ENCODE results near the gene HDLBP.

Gene HDLBP

GRCh38 chr2:241273210-241274020 is 42.1 kb downstream of the HDLBP start:
- no peak for DNase-seq

DNA sequence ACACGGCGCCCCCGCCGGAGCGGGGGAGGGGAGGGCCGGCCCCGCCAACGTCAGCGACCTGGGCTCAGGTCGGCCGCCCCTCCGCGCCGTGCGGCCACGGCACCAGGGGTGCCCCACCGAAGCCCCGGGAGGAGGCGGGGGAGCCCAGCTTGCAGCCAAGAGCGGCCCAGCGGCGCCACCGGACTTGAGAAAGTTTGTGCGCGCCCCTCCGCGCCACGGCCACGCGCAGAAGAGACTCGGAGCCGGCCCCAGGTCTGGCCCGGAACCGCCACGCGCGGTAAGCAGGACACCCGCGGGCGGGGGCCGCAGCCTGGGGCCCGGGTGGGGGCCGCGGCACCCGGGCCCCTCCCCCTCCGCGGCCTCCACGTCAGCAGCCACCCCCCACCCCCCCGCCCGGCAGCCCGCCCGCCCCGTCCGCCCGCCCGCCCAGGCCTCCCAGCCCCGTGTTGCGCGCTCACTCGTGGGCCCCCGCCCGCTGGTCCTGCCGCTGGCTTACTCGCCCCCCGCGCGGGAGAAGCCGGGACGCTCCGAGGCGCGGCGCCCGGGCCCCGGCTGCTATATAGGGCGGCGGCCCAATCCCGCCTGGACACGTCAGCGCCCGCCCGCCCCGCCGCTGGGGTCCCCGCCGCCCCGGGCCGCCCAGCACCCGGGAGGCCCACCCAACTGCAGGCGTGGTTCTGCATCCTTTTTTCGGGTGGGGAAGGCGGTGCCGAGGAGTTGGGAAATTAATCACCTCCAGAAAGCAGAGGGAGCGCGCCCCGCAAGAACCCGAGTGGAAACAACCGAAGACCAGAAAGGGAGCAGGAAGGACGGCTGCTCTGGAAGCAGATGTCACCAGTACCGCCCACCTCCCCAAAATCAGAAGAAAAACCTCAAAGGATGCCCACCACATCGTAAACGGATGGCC is 42.9 kb downstream of the HDLBP start:
- peak; percentile 43 for DNase-seq

GRCh38 chr2:241271706-241272302 is 43.7 kb downstream of the HDLBP start:
- no peak for DNase-seq

- DNase-seq: no peak
These were observed 44.9 kb downstream of the HDLBP start for GRCh38 chr2:241270531-241270930.

GRCh38 chr2:241269707-241270520 is 45.6 kb downstream of the HDLBP start:
- DNase-seq: no peak

- DNase-seq: no peak
These were observed 46.6 kb downstream of the HDLBP start for GRCh38 chr2:241268716-241269445.

DNA sequence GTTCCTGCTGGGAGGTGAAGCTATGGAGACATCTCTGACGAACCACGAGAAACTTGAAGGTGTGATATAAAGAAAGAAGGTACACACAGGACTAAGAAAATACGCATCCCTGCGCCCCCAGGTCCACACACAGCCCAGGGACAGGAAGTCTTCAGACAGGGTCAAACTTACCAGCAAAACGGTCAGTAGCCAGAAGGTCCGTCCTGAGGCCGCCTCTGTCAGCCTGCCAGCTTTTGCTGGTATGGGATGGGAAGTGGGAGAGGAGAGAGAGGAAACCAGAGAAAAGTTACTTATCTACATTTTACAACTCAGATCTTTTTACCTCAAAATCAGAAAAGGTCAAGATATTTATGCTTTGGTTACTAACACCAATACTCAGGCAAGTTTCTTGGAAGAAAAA is 47.2 kb downstream of the HDLBP start:
- no peak for DNase-seq

DNA sequence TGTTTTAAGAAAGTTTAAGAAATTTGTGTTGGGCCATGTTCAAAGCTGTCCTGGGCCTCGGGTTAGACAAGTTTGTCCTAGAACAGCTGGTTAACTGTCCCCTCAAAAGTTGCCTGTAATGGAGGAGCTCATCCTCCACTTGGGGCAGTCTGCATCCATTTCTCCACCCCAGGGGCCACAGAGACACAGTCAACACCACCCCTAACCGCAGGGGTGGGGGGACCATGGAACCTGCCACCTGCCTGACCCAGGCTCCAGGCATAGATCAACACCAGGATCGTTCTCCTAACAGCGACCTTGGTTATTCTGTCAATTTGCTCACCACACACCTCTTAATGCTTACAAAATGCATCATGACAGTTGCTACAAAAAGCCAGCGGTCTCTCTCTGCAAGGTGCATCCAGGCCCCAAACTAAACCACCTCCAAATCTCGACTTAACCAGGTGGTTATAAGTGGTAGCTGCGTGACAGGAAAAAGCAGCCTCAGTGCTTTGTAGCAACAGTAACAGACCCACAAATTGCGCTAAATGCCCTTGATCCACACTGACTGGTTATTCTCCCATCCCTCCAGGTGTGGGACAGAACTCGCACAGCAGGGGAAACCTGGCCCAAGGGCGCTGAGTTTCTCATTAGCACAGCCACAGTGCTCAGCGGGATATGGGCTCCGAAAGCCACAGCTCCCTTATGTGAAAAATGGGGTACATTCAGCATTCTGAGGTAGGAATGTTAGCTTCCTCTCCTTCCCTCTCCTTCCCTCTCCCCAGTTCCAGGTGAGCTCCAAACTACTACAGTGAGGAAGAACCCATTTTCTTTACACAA is 48.0 kb downstream of the HDLBP start:
- no peak for DNase-seq

DNA sequence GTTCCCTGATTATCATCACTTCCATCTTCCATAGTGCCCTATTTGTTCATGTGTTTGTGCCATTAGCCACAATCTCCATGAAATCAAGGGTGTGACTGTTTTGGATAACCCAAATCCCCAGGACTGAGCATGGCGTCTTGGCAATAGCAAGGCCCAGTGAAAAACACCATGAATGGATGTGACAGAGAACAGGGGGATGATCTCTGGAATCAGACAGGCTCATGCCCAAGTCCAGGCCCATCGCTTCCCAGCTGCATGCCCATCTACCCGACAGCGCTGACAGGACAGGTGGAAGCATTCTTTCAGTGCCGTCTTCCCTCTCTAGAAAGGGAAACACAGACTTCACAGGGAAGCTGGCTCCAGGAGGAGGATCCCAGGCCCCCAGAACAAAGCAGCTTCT is 50.0 kb downstream of the HDLBP start:
- DNase-seq: no peak

GRCh38 chr2:241263061-241263460 is 52.4 kb downstream of the HDLBP start:
- no peak for DNase-seq

GRCh38 chr2:241261628-241262027 is 53.8 kb downstream of the HDLBP start:
- no peak for DNase-seq

DNA sequence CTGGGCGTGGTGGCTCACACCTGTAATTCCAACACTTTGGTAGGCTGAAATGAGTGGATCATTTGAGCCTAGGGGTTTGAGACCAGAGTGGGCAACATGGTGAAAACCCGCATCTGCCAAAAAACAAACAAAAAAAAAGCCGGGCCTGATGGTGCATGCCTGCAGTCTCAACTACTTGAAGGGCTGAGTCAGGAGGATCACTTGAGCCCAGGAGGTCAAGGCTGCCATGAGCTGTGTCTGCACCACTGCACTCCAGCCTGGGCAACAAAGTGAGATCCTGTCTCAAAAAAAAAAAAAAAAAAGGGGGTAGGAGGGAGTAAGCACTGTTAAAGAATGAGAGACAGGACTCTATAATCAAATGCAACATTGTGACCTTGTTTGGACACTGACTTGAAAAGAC is 54.6 kb downstream of the HDLBP start:
- no peak for DNase-seq

DNA sequence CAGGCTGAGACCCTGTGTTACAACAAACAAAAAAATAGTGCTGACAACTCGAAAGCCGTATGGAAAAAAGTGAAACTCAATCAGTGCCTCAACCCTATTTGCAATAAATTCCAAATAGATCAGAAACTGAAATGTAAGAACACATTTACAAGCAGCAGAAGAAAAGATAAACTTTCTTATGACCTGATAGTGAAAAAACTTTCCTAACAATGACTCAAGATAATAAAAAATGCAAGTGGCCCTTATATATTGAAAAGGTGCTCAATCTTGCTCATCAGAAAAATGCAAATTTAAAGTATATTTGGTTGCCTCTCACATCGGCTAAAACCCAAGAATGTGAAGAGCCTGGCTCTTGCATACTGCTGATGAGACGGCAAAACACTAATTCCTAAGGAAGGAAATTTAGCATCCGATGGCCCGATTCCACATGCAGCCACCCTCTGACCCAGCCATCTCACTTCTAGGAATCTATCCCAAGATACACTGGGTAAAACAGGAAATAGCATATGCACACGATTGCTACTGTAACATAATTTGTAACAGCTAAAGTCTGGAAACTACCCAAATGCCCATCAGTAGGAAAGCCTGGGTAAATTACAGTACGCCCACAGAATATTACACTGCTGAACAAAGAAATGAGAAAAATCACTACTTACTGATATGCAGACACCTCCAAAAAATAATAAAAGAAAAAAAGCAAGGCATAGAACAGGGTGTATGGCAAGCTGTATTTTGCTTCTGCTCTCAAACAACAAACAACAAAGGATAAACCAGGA is 56.8 kb downstream of the HDLBP start:
- DNase-seq: no peak

DNA sequence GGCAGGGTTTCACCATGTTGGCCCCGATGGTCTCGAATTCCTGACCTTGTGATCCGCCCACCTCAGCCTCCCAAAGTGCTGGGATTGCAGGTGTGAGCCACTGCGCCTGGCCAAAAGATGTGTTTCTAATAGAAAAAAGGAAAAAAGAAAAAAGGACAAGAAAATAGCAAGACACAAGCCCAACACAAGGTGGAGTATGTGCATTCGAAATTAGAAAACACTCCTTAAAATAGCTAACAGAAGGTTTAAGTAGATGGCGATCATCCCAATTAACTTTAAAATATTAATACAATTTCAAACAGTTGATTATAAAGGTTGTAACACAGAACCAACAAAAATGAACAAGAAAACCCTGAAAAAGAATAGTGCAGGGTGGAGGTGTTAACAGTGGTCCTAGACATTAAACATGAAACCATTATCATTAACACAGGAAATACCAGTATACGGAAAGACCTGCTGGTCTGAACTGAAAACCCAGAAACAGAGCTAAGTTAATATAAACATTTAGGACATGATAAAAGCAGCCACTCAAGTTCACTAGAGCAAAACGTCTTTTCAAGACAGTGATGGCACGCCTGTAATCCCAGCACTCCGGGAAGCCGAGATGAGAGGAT is 57.9 kb downstream of the HDLBP start:
- no peak for DNase-seq

DNA sequence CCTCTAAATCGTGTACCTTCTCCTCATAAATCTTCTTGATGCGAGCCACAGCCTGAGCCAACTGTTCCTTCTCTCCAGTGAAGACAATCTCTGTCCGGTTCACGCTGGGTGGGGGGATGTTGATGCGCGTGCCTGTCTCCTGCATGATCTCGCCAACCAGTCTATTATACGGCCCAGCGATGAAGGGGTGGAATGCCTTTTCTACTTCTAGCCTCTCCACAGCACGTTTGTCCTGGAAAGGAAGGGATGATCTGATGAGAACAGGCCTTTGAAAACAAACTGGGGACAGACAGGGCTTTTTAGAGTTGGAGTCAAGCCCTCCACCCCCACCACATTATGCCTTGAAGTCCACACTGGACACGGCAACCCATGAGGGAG is 59.3 kb downstream of the HDLBP start:
- DNase-seq: no peak

DNA sequence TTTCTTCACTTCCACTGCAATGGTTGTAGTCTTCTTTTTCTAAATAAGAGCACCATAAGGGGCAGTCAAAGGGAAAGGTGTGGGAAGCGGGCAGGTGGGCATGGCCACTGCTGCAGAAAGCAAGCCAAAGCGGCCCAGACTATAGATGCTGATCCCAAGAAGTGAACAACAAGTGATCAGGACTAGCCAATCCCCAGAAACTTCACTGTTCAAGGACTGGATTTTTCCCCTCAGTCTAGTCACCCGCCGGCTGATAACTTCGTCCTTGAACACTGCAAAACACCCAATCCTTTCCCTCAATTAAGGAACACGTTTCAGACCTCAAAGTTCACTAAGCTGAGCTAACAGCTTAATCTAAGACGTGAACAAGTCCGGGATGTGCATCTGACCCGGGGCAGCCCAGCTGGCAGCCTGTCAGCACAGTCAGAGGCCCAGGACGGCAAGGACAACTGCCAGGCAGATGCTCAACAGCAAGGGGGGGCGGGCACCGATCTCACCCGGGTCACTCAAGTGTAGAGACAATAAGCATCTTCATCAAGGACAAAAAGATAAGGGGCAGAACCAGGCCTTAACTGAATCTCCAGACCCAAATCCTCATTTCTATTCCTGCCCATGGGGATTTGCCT is 59.8 kb downstream of the HDLBP start:
- DNase-seq: no peak

DNA sequence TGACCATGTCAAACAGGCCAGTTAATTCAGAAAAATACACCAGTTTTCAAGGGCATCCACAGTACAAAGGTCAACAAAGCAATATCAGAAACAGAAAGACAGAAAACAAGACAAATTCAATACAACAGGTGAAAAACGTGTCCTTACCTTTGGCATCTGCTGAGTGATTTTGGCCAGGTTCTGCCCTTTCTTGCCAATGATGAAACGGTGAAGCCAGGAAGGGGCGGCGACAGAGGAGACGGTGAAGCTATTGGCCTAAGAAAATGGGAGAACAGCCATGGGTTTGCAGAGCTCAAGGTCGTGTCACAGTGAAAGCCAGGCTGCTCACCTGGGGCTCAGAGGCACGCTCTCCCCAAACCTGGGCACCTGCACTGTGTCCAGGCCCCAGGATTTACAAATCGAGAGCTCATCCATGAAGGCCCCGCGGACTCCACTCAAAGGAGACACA is 60.5 kb downstream of the HDLBP start:
- no peak for DNase-seq

GRCh38 chr2:241252778-241253475 is 62.5 kb downstream of the HDLBP start:
- DNase-seq: no peak

- DNase-seq: no peak
These were observed 65.8 kb downstream of the HDLBP start for GRCh38 chr2:241249654-241250053.

Data from NCI-H1436 (cell line).